ENCODE data around the gene KRT36. TPM values are rescaled to one million over a fixed set of nuclear protein-coding genes. Genes with fewer than 3 reads are reported as not detected.

Gene KRT36
- total RNA-seq, 1 experiment from 2014 or later: not detected

- ATAC-seq: no peak
- DNase-seq: no peak
- Histone ChIP-seq H3K4me3 (ENCODE audit: low read length) (no peak overlapping the region), H3K4me1 (ENCODE audit: insufficient read depth, low read length) (peaks cover 17% of the 10 kb centered on the region), H3K9me2 (replicated peaks; ENCODE audit: low read length) (no peaks in the 10 kb centered on the region), H3K36me3 (ENCODE audit: low read depth, low read length) (peaks cover 8% of the 10 kb centered on the region; the same call in 1 of the 2 replicates), H3K27me3 (ENCODE audit: low read length) (no peaks in the 10 kb centered on the region), H3K9ac (ENCODE audit: low read length) (no peak overlapping the region), H4K20me1 (ENCODE audit: low read length) (no peaks in the 10 kb centered on the region), H3K27ac (ENCODE audit: low read length) (no peak overlapping the region), H3K9me3 (ENCODE audit: low read length) (no peaks in the 10 kb centered on the region), H2AFZ (ENCODE audit: low read length) (no peak overlapping the region), H3K79me2 (ENCODE audit: low read length) (no peaks in the 10 kb centered on the region), H3F3A (ENCODE audit: low read length, unreplicated experiment) (no peaks in the 10 kb centered on the region), H3K4me2 (ENCODE audit: low read length) (no peak overlapping the region)
- CTCF ChIA-PET: no interaction called here
- TF ChIP-seq CTCF (conservative IDR thresholded peaks at IDR 0.05; ENCODE audit: low read depth, low read length) (no peak), EZH2phosphoT487 (IDR thresholded peaks at IDR 0.05; ENCODE audit: borderline replicate concordance, low read length) (no peak), EZH2 (IDR thresholded peaks at IDR 0.05; ENCODE audit: low read length, unreplicated experiment) (no peak)
- POLR2A ChIA-PET (ENCODE audit: unreplicated experiment): no interaction called here
- no TSS peak for BruUV-seq (replicated peaks)
- intact Hi-C loops (cut with micrococcal nuclease): loop anchor here (10.0 kb wide), 1 partner anchor 708 kb away; no protein-coding TSS in a partner anchor
Measured at GRCh38 chr17:41512546-41513167, 22.9 kb upstream of the KRT36 start.

GRCh38 chr17:41511716-41512115 lies 22.0 kb upstream of the KRT36 start:
- Histone ChIP-seq H3K4me1 (ENCODE audit: insufficient read depth, low read length) (peaks cover 13% of the 10 kb centered on the region), H3K27me3 (ENCODE audit: low read length) (no peaks in the 10 kb centered on the region), H3K4me3 (ENCODE audit: low read length) (no peak overlapping the region), H3K9me3 (ENCODE audit: low read length) (no peaks in the 10 kb centered on the region), H3K9me2 (replicated peaks; ENCODE audit: low read length) (no peaks in the 10 kb centered on the region), H3K4me2 (ENCODE audit: low read length) (no peak overlapping the region), H3K36me3 (ENCODE audit: low read depth, low read length) (peaks cover 7% of the 10 kb centered on the region; the same call in 1 of the 2 replicates), H4K20me1 (ENCODE audit: low read length) (no peaks in the 10 kb centered on the region), H3K27ac (ENCODE audit: low read length) (no peak overlapping the region), H2AFZ (ENCODE audit: low read length) (no peak overlapping the region), H3F3A (ENCODE audit: low read length, unreplicated experiment) (no peaks in the 10 kb centered on the region), H3K79me2 (ENCODE audit: low read length) (no peaks in the 10 kb centered on the region), H3K9ac (ENCODE audit: low read length) (no peak overlapping the region)
- ATAC-seq (no peak), DNase-seq (no peak)
- TF ChIP-seq CTCF (conservative IDR thresholded peaks at IDR 0.05; ENCODE audit: low read depth, low read length) (no peak), EZH2phosphoT487 (IDR thresholded peaks at IDR 0.05; ENCODE audit: borderline replicate concordance, low read length) (no peak), EZH2 (IDR thresholded peaks at IDR 0.05; ENCODE audit: low read length, unreplicated experiment) (no peak)
- no TSS peak for BruUV-seq (replicated peaks)
- POLR2A ChIA-PET (ENCODE audit: unreplicated experiment): no interaction called here
- CTCF ChIA-PET: no interaction called here
- intact Hi-C loops (cut with micrococcal nuclease): loop anchor here (10.0 kb wide), 1 partner anchor 707 kb away; no protein-coding TSS in a partner anchor

DNA sequence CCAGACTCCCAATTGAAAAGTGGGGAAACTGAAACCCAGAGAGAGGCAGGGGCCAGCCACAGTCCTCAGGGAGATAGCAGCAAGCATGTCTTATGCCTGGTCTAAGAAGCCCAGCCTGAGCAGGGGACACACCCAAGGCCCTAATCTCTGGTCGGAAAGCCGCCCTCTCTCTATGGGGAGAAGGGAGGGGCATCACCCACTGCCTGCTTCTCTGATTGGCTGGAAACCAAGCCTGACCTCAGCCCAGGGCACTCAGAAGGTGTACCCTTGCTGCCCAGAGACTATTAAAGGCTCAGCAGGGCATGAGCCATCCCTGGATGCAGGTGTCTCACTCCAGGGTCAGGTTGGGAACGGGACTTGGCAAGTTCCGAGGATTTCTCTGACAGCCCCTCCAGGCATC lies 21.4 kb upstream of the KRT36 start:
- no peaks in the 10 kb centered on the region for H3K27me3 ChIP-seq (ENCODE audit: low read length)
- no TSS peak for BruUV-seq (replicated peaks)
- H3F3A ChIP-seq (ENCODE audit: low read length, unreplicated experiment): no peaks in the 10 kb centered on the region
- peaks cover 13% of the 10 kb centered on the region for H3K4me1 ChIP-seq (ENCODE audit: insufficient read depth, low read length)
- no peak for DNase-seq
- no peak overlapping the region for H2AFZ ChIP-seq (ENCODE audit: low read length)
- no peaks in the 10 kb centered on the region for H3K79me2 ChIP-seq (ENCODE audit: low read length)
- intact Hi-C loops (cut with micrococcal nuclease): loop anchor here (10.0 kb wide), 1 partner anchor 706 kb away; no protein-coding TSS in a partner anchor
- peak overlapping the region; percentile 32; the same call in 1 of the 2 replicates for H3K4me2 ChIP-seq (ENCODE audit: low read length)
- ATAC-seq: peak; percentile 57
- POLR2A ChIA-PET (ENCODE audit: unreplicated experiment): no interaction called here
- H3K36me3 ChIP-seq (ENCODE audit: low read depth, low read length): peaks cover 1% of the 10 kb centered on the region; the same call in 1 of the 2 replicates
- CTCF ChIA-PET: interaction anchor here (0.6 kb wide), 1 partner anchor 19 kb away, joined by 3 read pairs; no protein-coding TSS in a partner anchor
- H3K27ac ChIP-seq (ENCODE audit: low read length): no peak overlapping the region
- TF ChIP-seq EZH2 (IDR thresholded peaks at IDR 0.05; ENCODE audit: low read length, unreplicated experiment): no peak
- TF ChIP-seq EZH2phosphoT487 (IDR thresholded peaks at IDR 0.05; ENCODE audit: borderline replicate concordance, low read length): no peak
- no peak for TF ChIP-seq CTCF (conservative IDR thresholded peaks at IDR 0.05; ENCODE audit: low read depth, low read length)
- H3K4me3 ChIP-seq (ENCODE audit: low read length): no peak overlapping the region
- no peak overlapping the region for H3K9ac ChIP-seq (ENCODE audit: low read length)
- H4K20me1 ChIP-seq (ENCODE audit: low read length): no peaks in the 10 kb centered on the region
- H3K9me3 ChIP-seq (ENCODE audit: low read length): no peaks in the 10 kb centered on the region
- H3K9me2 ChIP-seq (replicated peaks; ENCODE audit: low read length): no peaks in the 10 kb centered on the region
